COLO668 (cell line): ENCODE data around the gene MFSD2A.
"Not testable (repeated sequence)": the region's sequence is repeated elsewhere in the genome, so short reads cannot be mapped to it uniquely, and the experiment has no call there.

Source experiments
- DNase-seq: peaks from one replicate; lab custom pipeline; 2025; ENCODE audit not compliant: unreplicated experiment; lab: John Stamatoyannopoulos, UW

The MFSD2A gene

GRCh38 chr1:39964552-39964951, 9.6 kb downstream of the MFSD2A start:
- DNase-seq = no peak

- DNase-seq = no peak
Measured at GRCh38 chr1:39965044-39965443, 10.1 kb downstream of the MFSD2A start.

GRCh38 chr1:39969048-39969447, 14.1 kb downstream of the MFSD2A start:
- no peak for DNase-seq

DNA sequence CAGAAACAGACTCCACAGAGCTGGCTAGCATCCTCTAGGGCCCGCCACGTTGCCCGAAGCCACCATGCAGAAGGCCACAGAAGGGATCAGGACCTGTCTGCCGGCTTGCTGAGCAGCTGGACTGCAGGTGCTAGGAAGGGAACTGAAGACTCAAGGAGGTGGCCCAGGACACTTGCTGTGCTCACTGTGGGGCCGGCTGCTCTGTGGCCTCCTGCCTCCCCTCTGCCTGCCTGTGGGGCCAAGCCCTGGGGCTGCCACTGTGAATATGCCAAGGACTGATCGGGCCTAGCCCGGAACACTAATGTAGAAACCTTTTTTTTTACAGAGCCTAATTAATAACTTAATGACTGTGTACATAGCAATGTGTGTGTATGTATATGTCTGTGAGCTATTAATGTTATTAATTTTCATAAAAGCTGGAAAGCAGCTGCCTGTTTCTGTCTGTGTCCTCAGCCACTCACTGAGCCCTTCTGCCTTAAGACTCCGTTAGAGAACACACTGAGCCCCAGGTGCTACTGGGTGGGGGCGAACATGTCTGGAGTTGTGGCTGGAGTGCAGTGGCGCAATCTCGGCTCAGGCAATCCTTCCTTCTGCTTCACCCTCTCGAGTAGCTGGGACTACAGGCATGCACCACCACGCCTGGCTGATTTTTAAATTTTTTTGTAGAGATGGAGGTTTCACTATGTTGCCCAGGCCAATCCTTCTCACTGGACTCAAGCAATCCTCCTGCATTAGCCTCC, 14.8 kb downstream of the MFSD2A start:
- no peak for DNase-seq

- no peak for DNase-seq
Measured at GRCh38 chr1:39970274-39970673, 15.3 kb downstream of the MFSD2A start.

DNA sequence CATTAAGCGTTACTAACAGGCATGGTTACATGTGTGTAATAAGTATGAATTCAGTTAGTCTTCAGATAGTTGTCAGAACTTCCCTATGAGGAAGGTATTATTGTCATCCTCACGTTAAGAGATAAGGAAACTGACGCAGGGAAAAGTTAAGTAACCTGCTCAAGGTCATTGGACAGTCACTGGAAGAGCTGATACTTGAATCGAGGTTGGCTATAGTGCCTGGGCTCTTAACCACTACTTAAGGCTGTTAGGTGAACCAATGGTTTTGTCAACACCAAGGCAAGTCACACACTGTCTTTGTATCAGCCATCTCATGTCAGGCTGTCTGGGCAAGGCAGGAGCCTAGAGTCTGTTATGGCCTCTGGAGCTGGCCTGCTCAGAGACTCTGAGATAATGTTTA, 16.2 kb downstream of the MFSD2A start:
- DNase-seq = no peak

- peak; percentile 100 for DNase-seq
Measured at GRCh38 chr1:39973503-39974135, 18.7 kb downstream of the MFSD2A start.

GRCh38 chr1:39976732-39977131, 21.8 kb downstream of the MFSD2A start:
- no peak for DNase-seq

GRCh38 chr1:39977202-39977601, 22.3 kb downstream of the MFSD2A start:
- no peak for DNase-seq

GRCh38 chr1:39979654-39980053, 24.7 kb downstream of the MFSD2A start:
- DNase-seq = no peak

DNA sequence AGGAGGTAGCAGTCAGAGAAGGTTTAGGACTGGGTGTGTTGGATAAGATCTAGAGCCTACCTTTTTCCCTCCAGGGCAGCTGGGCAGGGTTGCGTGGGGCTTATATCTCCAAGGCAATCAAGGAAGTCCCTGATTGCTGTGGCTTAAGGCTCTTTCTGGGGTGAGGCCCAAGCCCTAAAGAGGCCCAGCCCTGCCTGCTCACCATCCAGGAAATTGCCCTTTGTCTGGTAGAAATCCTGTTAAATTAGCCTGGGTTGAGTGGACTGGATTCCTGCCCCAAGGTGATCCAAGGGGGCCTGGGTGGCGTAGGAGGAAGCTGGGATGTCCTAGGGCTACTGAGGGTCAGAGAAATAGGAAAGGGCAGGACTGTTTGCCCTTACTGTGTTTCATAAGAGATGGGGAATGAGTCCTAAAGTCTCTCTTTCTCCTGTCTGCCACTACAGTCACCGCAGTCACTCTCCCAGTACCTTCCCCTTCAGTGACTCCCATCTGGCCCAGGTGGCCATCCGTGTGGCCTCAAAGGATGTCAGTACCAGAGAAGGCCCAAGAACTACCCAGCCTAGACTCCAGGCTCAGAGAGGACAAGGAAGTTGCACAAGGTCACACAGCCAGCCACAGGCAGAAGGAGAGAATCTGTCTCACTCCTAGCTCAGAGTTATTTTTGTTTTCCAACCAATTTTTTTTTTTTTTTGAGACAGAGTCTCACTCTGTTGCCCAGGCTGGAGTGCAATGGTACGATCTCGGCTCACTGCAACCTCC, 25.8 kb downstream of the MFSD2A start:
- DNase-seq = no peak

DNA sequence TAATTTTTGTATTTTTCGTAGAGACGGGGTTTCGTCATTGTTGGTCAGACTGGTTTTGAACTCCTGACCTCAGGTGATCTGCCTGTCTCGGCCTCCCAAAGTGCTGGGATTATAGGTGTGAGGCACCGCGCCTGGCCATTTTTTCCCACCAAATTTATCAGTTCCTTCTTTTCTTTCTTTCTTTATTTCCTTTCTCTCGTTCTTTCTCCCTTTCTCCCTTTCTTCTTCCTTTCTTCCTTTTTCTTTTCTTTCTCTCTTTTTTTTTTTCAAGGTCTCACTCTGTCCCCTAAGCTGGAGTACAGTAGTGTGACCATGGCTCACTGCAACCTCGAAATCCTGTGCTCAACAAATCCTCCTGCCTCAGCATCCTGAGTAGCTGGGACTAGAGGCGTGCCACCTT, 26.4 kb downstream of the MFSD2A start:
- no peak for DNase-seq

DNA sequence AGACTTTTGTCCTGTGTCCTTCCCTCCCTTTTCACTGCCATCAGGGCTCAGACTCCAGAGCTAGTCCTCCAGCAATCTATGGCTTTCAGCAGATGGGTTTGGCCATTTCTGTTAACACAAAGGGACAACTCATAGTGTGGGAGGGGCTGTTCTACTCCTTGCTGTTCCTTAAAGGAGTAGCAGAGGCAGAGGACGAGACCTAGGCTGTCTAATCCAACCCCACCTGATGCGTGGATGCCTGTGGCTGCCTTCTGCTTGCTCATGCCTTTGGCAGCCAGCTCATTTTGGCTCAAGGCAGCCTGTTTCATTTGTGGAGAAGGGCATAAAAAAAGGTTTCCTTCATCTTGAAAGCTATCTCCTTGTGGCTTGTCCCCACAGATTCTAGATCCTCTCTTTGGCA, 27.0 kb downstream of the MFSD2A start:
- DNase-seq = no peak

DNA sequence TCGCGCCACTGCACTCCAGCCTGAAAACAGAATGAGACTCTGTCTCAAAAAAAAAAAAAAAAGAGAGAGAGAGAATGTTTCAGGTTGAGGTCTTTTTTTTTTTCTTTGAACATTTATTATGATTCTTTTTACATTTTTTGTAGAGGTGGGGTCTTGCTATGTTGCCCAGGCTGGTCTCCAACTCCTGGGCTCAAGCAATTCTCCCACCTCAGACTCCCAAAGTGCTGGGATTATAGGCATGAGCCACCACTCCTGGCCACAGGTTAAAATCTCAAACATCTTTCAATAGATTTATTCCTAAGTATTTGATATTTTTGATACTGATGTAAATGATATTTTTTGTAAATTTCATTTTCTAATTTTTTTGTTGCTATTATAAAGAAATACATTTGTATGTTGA, 29.5 kb downstream of the MFSD2A start:
- not testable (repeated sequence) for DNase-seq

GRCh38 chr1:39984951-39985350, 30.0 kb downstream of the MFSD2A start:
- DNase-seq = no peak

DNA sequence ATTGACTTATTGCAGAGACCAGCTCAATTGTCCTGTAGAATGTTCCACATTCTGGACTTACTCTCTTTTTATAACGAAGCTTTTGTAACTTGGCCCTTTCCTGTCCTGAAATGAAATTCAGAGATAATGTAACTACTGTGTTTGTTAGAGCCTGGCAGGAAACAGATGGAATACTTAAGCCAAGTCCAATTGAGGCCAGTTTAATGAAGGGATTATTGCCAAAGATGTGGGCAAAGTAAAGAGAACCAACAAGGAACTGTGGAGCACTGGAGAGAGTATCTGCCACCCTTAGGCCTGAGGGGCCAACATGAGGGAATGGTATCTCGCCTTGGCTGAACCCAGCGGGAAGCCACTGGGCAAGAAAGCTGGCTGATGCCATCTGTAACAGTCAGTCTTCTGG, 32.9 kb downstream of the MFSD2A start:
- no peak for DNase-seq

- no peak for DNase-seq
Measured at GRCh38 chr1:39988618-39989343, 33.8 kb downstream of the MFSD2A start.

GRCh38 chr1:39990428-39990827, 35.5 kb downstream of the MFSD2A start:
- DNase-seq = no peak

- no peak for DNase-seq
Measured at GRCh38 chr1:39992234-39992633, 37.3 kb downstream of the MFSD2A start.

DNA sequence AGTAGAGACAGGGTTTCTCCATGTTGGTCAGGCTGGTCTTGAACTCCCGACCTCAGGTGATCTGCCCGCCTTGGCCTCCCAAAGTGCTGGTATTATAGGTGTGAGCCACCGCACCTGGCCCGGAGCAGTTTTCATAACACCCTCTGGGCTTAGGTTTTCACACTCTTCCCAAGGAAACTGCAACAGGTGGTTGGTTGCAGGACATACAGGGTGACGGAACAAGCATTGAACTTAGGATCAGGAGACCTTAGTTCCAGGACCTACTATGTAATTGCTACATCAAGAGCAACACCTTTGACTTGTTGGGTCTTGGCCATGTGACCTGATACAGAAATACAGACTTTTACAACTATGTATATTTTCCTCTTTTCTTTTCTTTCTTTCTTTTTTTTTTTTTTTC, 37.9 kb downstream of the MFSD2A start:
- no peak for DNase-seq

- DNase-seq = no peak
Measured at GRCh38 chr1:39995973-39996393, 41.0 kb downstream of the MFSD2A start.
